Astrocyte (in vitro differentiated cells and primary cell): ENCODE results near the gene TYROBP. TPM values are rescaled to one million over a fixed set of nuclear protein-coding genes. Genes with fewer than 3 reads are reported as not detected.

Experiments used
- DNase-seq: peaks from one replicate; pipeline ENCODE4 v3.0.0-alpha.2; 2010; ENCODE audit warnings: low read depth
- FAIRE-seq: peaks from 2 replicates; lab custom pipeline; 2011; peaks lifted over from hg19 to GRCh38; lab: Jason Lieb, UNC
- H2AFZ ChIP-seq: 2 replicates; pipeline ENCODE4 v1.6.0; 2012; ENCODE audit warnings: low read depth, low read length, inconsistent platforms
- H3K27ac ChIP-seq: 2 replicates; pipeline ENCODE4 v1.5.1; 2011; ENCODE audit warnings: low read depth, low read length, inconsistent platforms
- H3K27me3 ChIP-seq: 2 replicates; pipeline ENCODE4 v1.6.0; 2011; ENCODE audit warnings: low read length, inconsistent platforms; ENCODE audit not compliant: insufficient read depth
- H3K36me3 ChIP-seq: 2 replicates; pipeline ENCODE4 v1.5.1; 2011; ENCODE audit warnings: low read length, inconsistent platforms; ENCODE audit not compliant: insufficient read depth
- H3K4me1 ChIP-seq: 2 replicates; pipeline ENCODE4 v1.5.1; 2011; ENCODE audit warnings: low read length, inconsistent platforms; ENCODE audit not compliant: insufficient read depth
- H3K4me2 ChIP-seq: 2 replicates; pipeline ENCODE4 v1.6.0; 2012; ENCODE audit warnings: low read length, inconsistent platforms
- H3K4me3 ChIP-seq: 2 replicates; pipeline ENCODE4 v1.5.1; 2011; ENCODE audit warnings: low read depth, mild to moderate bottlenecking, low read length, inconsistent platforms; ENCODE audit not compliant: insufficient read depth
- H3K79me2 ChIP-seq: 2 replicates; pipeline ENCODE4 v1.6.0; 2012; ENCODE audit warnings: mild to moderate bottlenecking, low read length, inconsistent platforms; ENCODE audit not compliant: insufficient read depth
- H3K9ac ChIP-seq: 2 replicates; pipeline ENCODE4 v1.6.0; 2012; ENCODE audit warnings: mild to moderate bottlenecking, low read length, inconsistent platforms
- H3K9me3 ChIP-seq: 2 replicates; pipeline ENCODE4 v1.5.1; 2012; ENCODE audit warnings: low read depth, mild to moderate bottlenecking, low read length, inconsistent platforms; ENCODE audit not compliant: insufficient read depth
- H4K20me1 ChIP-seq: 2 replicates; pipeline ENCODE4 v1.6.0; 2012; ENCODE audit warnings: low read length, inconsistent platforms; ENCODE audit not compliant: insufficient read depth
- H3K27ac Mint-ChIP-seq: one replicate; pipeline ENCODE4 v1.8.0; 2021; ENCODE audit warnings: mild to moderate bottlenecking, mixed read lengths; ENCODE audit not compliant: unreplicated experiment
- H3K27me3 Mint-ChIP-seq: one replicate; pipeline ENCODE4 v1.8.0; 2021; ENCODE audit warnings: low read depth, mixed read lengths; ENCODE audit not compliant: unreplicated experiment
- H3K36me3 Mint-ChIP-seq: one replicate; pipeline ENCODE4 v1.8.0; 2021; ENCODE audit warnings: low read depth, mixed read lengths; ENCODE audit not compliant: unreplicated experiment
- H3K4me1 Mint-ChIP-seq: one replicate; pipeline ENCODE4 v1.8.0; 2021; ENCODE audit warnings: low read depth, mixed read lengths; ENCODE audit not compliant: unreplicated experiment
- H3K4me3 Mint-ChIP-seq: one replicate; pipeline ENCODE4 v1.8.0; 2021; ENCODE audit warnings: mild to moderate bottlenecking, moderate library complexity, mixed read lengths; ENCODE audit not compliant: unreplicated experiment
- H3K9me3 Mint-ChIP-seq: one replicate; pipeline ENCODE4 v1.8.0; 2021; ENCODE audit warnings: mild to moderate bottlenecking, mixed read lengths; ENCODE audit not compliant: unreplicated experiment
- EZH2 ChIP-seq: IDR thresholded peaks from 2 replicates; pipeline ENCODE4 v1.6.1; 2012; ENCODE audit warnings: mild to moderate bottlenecking, low read length, inconsistent platforms; ENCODE audit not compliant: insufficient read depth
- total RNA-seq: library from RNA; stranded (reverse); gene quantifications from 2 replicates; pipeline ENCODE4 v1.2.1, GENCODE V29; 2021
- TF ChIP-seq, protein P1 (sequence below): IDR thresholded peaks from 2 replicates; pipeline ENCODE4 v1.5.1; 2011; ENCODE audit warnings: low read depth, mild to moderate bottlenecking, inconsistent platforms, low read length, moderate library complexity; ENCODE audit not compliant: insufficient read depth

TYROBP gene
- total RNA-seq, 1 donor from 2014 or later = not detected

DNA sequence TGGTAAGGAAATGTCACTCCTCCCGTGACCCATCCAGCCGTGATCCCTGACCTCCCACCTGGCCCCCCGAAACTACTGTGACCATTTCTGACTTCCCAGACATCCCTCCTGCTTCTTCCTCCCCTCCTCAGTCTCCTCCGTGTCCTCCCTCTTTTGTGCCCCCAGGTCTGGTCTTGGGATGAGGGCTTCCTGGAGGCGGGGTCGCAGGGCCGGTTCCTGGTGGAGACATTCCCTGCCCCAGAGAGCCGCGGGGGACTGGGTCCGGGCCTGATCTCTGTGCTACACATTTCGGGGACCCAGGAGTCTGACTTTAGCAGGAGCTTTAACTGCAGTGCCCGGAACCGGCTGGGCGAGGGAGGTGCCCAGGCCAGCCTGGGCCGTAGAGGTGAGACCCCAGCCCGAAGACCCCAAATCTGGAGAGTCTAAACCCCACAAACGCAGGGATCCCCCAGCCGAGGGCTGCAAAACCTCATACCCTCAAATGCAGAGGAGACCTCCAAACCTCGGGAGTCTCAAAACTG is 46.4 kb downstream of the TYROBP start:
- H3K4me2 ChIP-seq = no peak overlapping the region
- H3K36me3 Mint-ChIP-seq = peaks cover 5% of the 10 kb centered on the region
- no peak for FAIRE-seq

DNA sequence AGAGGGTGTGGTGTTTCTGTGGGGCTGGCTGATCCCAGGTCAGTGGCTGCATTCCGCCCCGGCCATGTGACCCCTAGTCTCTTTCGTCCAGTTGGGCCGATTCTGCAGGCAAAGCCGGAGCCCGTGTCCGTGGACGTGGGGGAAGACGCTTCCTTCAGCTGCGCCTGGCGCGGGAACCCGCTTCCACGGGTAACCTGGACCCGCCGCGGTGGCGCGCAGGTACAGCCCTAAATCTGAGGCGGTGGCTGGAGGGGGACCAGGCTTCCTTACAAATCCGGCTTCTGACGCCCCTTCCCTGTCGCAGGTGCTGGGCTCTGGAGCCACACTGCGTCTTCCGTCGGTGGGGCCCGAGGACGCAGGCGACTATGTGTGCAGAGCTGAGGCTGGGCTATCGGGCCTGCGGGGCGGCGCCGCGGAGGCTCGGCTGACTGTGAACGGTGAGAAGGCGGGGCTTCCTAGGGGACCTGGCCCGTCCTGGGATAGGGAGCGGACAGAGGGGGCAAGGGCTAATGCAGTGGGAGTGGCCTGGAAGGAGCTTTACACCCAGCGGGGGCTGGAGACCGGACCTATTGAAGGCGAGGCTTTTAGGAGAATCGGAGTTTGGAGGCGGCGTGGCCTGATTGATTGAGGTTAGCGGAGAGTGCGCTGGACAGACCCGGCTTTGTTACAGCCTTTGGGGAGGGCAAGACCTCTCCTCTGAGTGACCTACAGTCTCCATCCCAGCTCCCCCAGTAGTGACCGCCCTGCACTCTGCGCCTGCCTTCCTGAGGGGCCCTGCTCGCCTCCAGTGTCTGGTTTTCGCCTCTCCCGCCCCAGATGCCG is 47.1 kb downstream of the TYROBP start:
- H2AFZ ChIP-seq = no peak overlapping the region
- no peak for DNase-seq

More for the DNA sequence above, 46.4 kb downstream of the TYROBP start:
- no peaks in the 10 kb centered on the region for H3K4me1 ChIP-seq
- Mint-ChIP-seq H3K27me3 (peaks cover 76% of the 10 kb centered on the region), H3K4me1 (no peaks in the 10 kb centered on the region), H3K27ac (no peak overlapping the region), H3K4me3 (no peak overlapping the region), H3K9me3 (no peaks in the 10 kb centered on the region)
- H3K27me3 ChIP-seq = peaks cover 32% of the 10 kb centered on the region
- H3K9me3 ChIP-seq = no peaks in the 10 kb centered on the region
- H3K9ac ChIP-seq = no peak overlapping the region
- H3K36me3 ChIP-seq = no peaks in the 10 kb centered on the region
- no peak overlapping the region for H3K27ac ChIP-seq
- H2AFZ ChIP-seq = no peak overlapping the region
- no peak overlapping the region for H3K4me3 ChIP-seq
- TF ChIP-seq, protein P1, sequence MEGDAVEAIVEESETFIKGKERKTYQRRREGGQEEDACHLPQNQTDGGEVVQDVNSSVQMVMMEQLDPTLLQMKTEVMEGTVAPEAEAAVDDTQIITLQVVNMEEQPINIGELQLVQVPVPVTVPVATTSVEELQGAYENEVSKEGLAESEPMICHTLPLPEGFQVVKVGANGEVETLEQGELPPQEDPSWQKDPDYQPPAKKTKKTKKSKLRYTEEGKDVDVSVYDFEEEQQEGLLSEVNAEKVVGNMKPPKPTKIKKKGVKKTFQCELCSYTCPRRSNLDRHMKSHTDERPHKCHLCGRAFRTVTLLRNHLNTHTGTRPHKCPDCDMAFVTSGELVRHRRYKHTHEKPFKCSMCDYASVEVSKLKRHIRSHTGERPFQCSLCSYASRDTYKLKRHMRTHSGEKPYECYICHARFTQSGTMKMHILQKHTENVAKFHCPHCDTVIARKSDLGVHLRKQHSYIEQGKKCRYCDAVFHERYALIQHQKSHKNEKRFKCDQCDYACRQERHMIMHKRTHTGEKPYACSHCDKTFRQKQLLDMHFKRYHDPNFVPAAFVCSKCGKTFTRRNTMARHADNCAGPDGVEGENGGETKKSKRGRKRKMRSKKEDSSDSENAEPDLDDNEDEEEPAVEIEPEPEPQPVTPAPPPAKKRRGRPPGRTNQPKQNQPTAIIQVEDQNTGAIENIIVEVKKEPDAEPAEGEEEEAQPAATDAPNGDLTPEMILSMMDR = no peak
- TF ChIP-seq EZH2 = no peak
- DNase-seq = no peak
- no peaks in the 10 kb centered on the region for H3K79me2 ChIP-seq
- H4K20me1 ChIP-seq = no peaks in the 10 kb centered on the region

More for the DNA sequence above, 47.1 kb downstream of the TYROBP start:
- H3K9ac ChIP-seq = no peak overlapping the region
- no peaks in the 10 kb centered on the region for H3K9me3 Mint-ChIP-seq
- no peaks in the 10 kb centered on the region for H4K20me1 ChIP-seq
- TF ChIP-seq EZH2 = peak; percentile 64
- TF ChIP-seq, protein P1 = no peak
- peaks cover 5% of the 10 kb centered on the region for H3K36me3 Mint-ChIP-seq
- no peaks in the 10 kb centered on the region for H3K4me1 Mint-ChIP-seq
- peaks cover 38% of the 10 kb centered on the region for H3K27me3 ChIP-seq
- H3K27ac Mint-ChIP-seq = no peak overlapping the region
- H3K27ac ChIP-seq = no peak overlapping the region
- peak overlapping the region; percentile 56 for H3K4me3 Mint-ChIP-seq
- FAIRE-seq = no peak
- no peaks in the 10 kb centered on the region for H3K9me3 ChIP-seq
- no peak overlapping the region for H3K4me3 ChIP-seq
- H3K79me2 ChIP-seq = no peaks in the 10 kb centered on the region
- peaks cover 70% of the 10 kb centered on the region for H3K27me3 Mint-ChIP-seq
- H3K4me1 ChIP-seq = no peaks in the 10 kb centered on the region
- H3K4me2 ChIP-seq = no peak overlapping the region
- H3K36me3 ChIP-seq = no peaks in the 10 kb centered on the region
